ENCODE data around the gene CPEB4. TPM values are rescaled to one million over a fixed set of nuclear protein-coding genes. Genes with fewer than 3 reads are reported as not detected.

The CPEB4 gene
- total RNA-seq, 4 donors from 2014 or later = 7.2 to 24.1 (median 18.9) TPM

- no peaks in the 10 kb centered on the region for H3K36me3 ChIP-seq
- no peaks in the 10 kb centered on the region for H3K4me1 ChIP-seq
- no peaks in the 10 kb centered on the region for H3K27me3 ChIP-seq
- no peaks in the 10 kb centered on the region for H3K9me3 ChIP-seq
- intact Hi-C loops (cut with DNase I; ENCODE audit: low total_unique reads) = no loop called here
- DNase-seq = no peak
- H3K4me3 ChIP-seq = no peak overlapping the region
- H3K27ac ChIP-seq = no peak overlapping the region
- no peak for TF ChIP-seq POLR2A (IDR thresholded peaks at IDR 0.05)
- TF ChIP-seq CTCF (IDR thresholded peaks at IDR 0.05) = no peak
These were observed 8.5 kb downstream of the CPEB4 start for GRCh38 chr5:173896631-173897030.

GRCh38 chr5:173901705-173902104 is 13.6 kb downstream of the CPEB4 start:
- TF ChIP-seq CTCF (IDR thresholded peaks at IDR 0.05) = no peak
- no peak for TF ChIP-seq POLR2A (IDR thresholded peaks at IDR 0.05)
- Histone ChIP-seq H3K9me3 (no peaks in the 10 kb centered on the region), H3K4me3 (no peak overlapping the region), H3K36me3 (no peaks in the 10 kb centered on the region), H3K4me1 (no peaks in the 10 kb centered on the region), H3K27ac (no peak overlapping the region), H3K27me3 (no peaks in the 10 kb centered on the region)
- intact Hi-C loops (cut with DNase I; ENCODE audit: low total_unique reads) = no loop called here
- no peak for DNase-seq

GRCh38 chr5:173902334-173902733 is 14.2 kb downstream of the CPEB4 start:
- H3K9me3 ChIP-seq = no peaks in the 10 kb centered on the region
- no peaks in the 10 kb centered on the region for H3K4me1 ChIP-seq
- no peak for DNase-seq
- no peak for TF ChIP-seq CTCF (IDR thresholded peaks at IDR 0.05)
- TF ChIP-seq POLR2A (IDR thresholded peaks at IDR 0.05) = no peak
- no peak overlapping the region for H3K4me3 ChIP-seq
- H3K27ac ChIP-seq = no peak overlapping the region
- intact Hi-C loops (cut with DNase I; ENCODE audit: low total_unique reads) = no loop called here
- no peaks in the 10 kb centered on the region for H3K27me3 ChIP-seq
- H3K36me3 ChIP-seq = no peaks in the 10 kb centered on the region

GRCh38 chr5:173902743-173903142 is 14.6 kb downstream of the CPEB4 start:
- no peaks in the 10 kb centered on the region for H3K36me3 ChIP-seq
- TF ChIP-seq CTCF (IDR thresholded peaks at IDR 0.05) = no peak
- TF ChIP-seq POLR2A (IDR thresholded peaks at IDR 0.05) = no peak
- no peak overlapping the region for H3K27ac ChIP-seq

GRCh38 chr5:173903396-173904140 is 15.4 kb downstream of the CPEB4 start:
- H3K9me3 ChIP-seq = no peaks in the 10 kb centered on the region
- no peaks in the 10 kb centered on the region for H3K27me3 ChIP-seq
- TF ChIP-seq CTCF (IDR thresholded peaks at IDR 0.05) (no peak), POLR2A (IDR thresholded peaks at IDR 0.05) (no peak)
- H3K4me1 ChIP-seq = no peaks in the 10 kb centered on the region
- H3K4me3 ChIP-seq = no peak overlapping the region
- intact Hi-C loops (cut with DNase I; ENCODE audit: low total_unique reads) = no loop called here
- no peaks in the 10 kb centered on the region for H3K36me3 ChIP-seq
- no peak for DNase-seq
- no peak overlapping the region for H3K27ac ChIP-seq

More at GRCh38 chr5:173902743-173903142, 14.6 kb downstream of the CPEB4 start:
- intact Hi-C loops (cut with DNase I; ENCODE audit: low total_unique reads) = no loop called here
- Histone ChIP-seq H3K27me3 (no peaks in the 10 kb centered on the region), H3K9me3 (no peaks in the 10 kb centered on the region), H3K4me3 (no peak overlapping the region), H3K4me1 (no peaks in the 10 kb centered on the region)
- no peak for DNase-seq

Measured in uterus (tissue), 4 donors.